ENCODE results near the gene ITPKC. TPM values are rescaled to one million over a fixed set of nuclear protein-coding genes. Genes with fewer than 3 reads are reported as not detected.

The ITPKC gene
- total RNA-seq, 1 donor from 2014 or later = 9.8 TPM

GRCh38 chr19:40733149-40733548 lies 16.2 kb downstream of the ITPKC start:
- peaks cover 100% of the 10 kb centered on the region for H3K36me3 ChIP-seq
- no peak overlapping the region for H3K27ac ChIP-seq (replicated peaks)
- intact Hi-C loops (cut with micrococcal nuclease) = no loop called here
- peaks cover 15% of the 10 kb centered on the region for H3K4me1 ChIP-seq
- TF ChIP-seq, protein P1, sequence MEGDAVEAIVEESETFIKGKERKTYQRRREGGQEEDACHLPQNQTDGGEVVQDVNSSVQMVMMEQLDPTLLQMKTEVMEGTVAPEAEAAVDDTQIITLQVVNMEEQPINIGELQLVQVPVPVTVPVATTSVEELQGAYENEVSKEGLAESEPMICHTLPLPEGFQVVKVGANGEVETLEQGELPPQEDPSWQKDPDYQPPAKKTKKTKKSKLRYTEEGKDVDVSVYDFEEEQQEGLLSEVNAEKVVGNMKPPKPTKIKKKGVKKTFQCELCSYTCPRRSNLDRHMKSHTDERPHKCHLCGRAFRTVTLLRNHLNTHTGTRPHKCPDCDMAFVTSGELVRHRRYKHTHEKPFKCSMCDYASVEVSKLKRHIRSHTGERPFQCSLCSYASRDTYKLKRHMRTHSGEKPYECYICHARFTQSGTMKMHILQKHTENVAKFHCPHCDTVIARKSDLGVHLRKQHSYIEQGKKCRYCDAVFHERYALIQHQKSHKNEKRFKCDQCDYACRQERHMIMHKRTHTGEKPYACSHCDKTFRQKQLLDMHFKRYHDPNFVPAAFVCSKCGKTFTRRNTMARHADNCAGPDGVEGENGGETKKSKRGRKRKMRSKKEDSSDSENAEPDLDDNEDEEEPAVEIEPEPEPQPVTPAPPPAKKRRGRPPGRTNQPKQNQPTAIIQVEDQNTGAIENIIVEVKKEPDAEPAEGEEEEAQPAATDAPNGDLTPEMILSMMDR (IDR thresholded peaks at IDR 0.05; ENCODE audit: borderline replicate concordance) = no peak
- H3K9me3 ChIP-seq (replicated peaks) = no peaks in the 10 kb centered on the region
- H3K4me3 ChIP-seq = no peak overlapping the region
- DNase-seq = no peak
- H3K27me3 ChIP-seq (ENCODE audit: low read depth) = no peaks in the 10 kb centered on the region

- no peak for DNase-seq
- peaks cover 99% of the 10 kb centered on the region for H3K36me3 ChIP-seq
- no peak overlapping the region for H3K4me3 ChIP-seq
- no peak overlapping the region for H3K27ac ChIP-seq (replicated peaks)
- no peaks in the 10 kb centered on the region for H3K27me3 ChIP-seq (ENCODE audit: low read depth)
- H3K9me3 ChIP-seq (replicated peaks) = no peaks in the 10 kb centered on the region
- H3K4me1 ChIP-seq = peaks cover 24% of the 10 kb centered on the region
- intact Hi-C loops (cut with micrococcal nuclease) = no loop called here
- TF ChIP-seq, protein P1 (IDR thresholded peaks at IDR 0.05; ENCODE audit: borderline replicate concordance) = no peak
Observed at GRCh38 chr19:40735013-40735771, 18.3 kb downstream of the ITPKC start.

GRCh38 chr19:40736661-40737060 lies 19.7 kb downstream of the ITPKC start:
- intact Hi-C loops (cut with micrococcal nuclease) = no loop called here
- no peaks in the 10 kb centered on the region for H3K9me3 ChIP-seq (replicated peaks)
- H3K4me3 ChIP-seq = no peak overlapping the region
- no peak for DNase-seq
- peaks cover 39% of the 10 kb centered on the region for H3K4me1 ChIP-seq
- H3K27ac ChIP-seq (replicated peaks) = peak overlapping the region; percentile 31
- no peaks in the 10 kb centered on the region for H3K27me3 ChIP-seq (ENCODE audit: low read depth)
- TF ChIP-seq, protein P1 (IDR thresholded peaks at IDR 0.05; ENCODE audit: borderline replicate concordance) = no peak
- peaks cover 84% of the 10 kb centered on the region for H3K36me3 ChIP-seq

DNA sequence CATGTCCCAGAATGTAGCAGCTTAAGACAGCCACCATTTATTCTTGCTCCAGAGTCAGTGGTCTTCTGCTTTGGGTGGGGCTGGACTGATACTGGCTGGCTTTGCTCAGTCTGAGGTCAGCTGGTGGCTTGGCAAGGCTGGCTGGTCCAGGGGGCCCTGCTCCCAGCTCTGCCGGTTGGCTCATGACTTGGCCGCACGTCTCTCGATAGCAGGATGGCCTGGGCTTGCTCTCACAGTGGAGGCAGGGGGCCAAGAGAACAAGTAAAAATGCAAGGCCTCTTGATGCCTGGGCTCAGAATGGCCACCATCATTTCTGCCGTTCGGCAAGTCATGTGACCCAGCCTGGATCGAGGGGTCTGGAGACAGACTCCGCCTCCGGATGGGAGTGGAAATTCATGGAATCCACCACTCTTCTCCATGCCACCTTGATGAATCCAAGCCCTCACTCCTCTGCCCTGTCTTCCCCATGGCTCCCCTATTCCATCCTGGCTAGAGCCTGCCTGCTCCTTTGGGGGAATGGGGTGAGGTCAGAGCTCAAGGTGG lies 20.3 kb downstream of the ITPKC start:
- Histone ChIP-seq H3K9me3 (replicated peaks) (no peaks in the 10 kb centered on the region), H3K27ac (replicated peaks) (peak overlapping the region; percentile 31), H3K4me1 (peaks cover 41% of the 10 kb centered on the region), H3K27me3 (ENCODE audit: low read depth) (no peaks in the 10 kb centered on the region), H3K36me3 (peaks cover 79% of the 10 kb centered on the region), H3K4me3 (no peak overlapping the region)
- DNase-seq = no peak
- intact Hi-C loops (cut with micrococcal nuclease) = no loop called here
- TF ChIP-seq, protein P1 (IDR thresholded peaks at IDR 0.05; ENCODE audit: borderline replicate concordance) = no peak

DNA sequence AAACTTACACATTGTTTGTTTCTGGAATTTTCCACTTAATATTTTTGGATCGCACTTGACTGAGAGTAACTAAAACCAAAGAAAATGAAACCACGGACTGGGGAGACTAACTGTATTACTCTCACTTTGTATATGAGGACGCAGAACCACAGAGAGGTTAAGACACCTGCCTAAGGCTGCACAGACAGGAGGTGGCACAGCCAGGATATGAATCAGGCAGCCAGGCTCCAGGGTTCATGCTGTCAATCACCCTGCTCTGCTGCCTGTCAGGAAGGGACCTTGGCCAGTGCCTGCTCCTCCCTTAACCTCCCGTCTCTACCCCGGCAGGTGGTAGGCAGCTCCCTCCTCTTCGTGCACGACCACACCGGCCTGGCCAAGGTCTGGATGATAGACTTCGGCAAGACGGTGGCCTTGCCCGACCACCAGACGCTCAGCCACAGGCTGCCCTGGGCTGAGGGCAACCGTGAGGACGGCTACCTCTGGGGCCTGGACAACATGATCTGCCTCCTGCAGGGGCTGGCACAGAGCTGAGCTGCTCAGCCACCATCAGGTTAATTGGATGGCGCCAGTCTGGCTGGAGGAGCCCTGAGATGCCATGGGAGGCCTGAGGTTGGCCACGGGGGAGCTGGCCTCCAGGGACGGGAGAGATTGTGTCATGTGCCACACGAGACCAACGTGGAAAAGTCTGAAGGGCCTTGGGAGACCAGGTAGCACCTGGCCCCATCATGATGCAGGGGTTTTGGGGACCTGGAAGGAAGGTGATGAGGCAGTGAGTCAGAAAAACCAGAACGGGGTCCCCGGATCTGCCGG lies 22.3 kb downstream of the ITPKC start:
- no peaks in the 10 kb centered on the region for H3K27me3 ChIP-seq (ENCODE audit: low read depth)
- H3K36me3 ChIP-seq = peaks cover 58% of the 10 kb centered on the region
- intact Hi-C loops (cut with micrococcal nuclease) = no loop called here
- DNase-seq = no peak
- H3K27ac ChIP-seq (replicated peaks) = peak overlapping the region; percentile 75
- no peak overlapping the region for H3K4me3 ChIP-seq
- TF ChIP-seq, protein P1 (IDR thresholded peaks at IDR 0.05; ENCODE audit: borderline replicate concordance) = no peak
- H3K9me3 ChIP-seq (replicated peaks) = no peaks in the 10 kb centered on the region
- H3K4me1 ChIP-seq = peaks cover 41% of the 10 kb centered on the region
